ENCODE results near the gene AP2A2.
"Not testable (repeated sequence)": the region's sequence is repeated elsewhere in the genome, so short reads cannot be mapped to it uniquely, and the experiment has no call there.

The AP2A2 gene

GRCh38 chr11:1015826-1016545 is 90.3 kb downstream of the AP2A2 start:
- Histone ChIP-seq H3K4me1 (ENCODE audit: control insufficient read depth in 5 of 5, insufficient read depth in 5 of 5, low read length in 5 of 5) (no peaks in the 10 kb centered on the region), H3K4me3 (ENCODE audit: low read depth in 1 of 5, low read length in 5 of 5) (no peak overlapping the region), H3K36me3 (ENCODE audit: control insufficient read depth in 5 of 5, insufficient read depth in 5 of 5, low read length in 5 of 5) (peaks cover 0 to 45% (median 17%) of the 10 kb centered on the region in 5 donors), H3K27me3 (ENCODE audit: control insufficient read depth in 5 of 5, insufficient read depth in 4 of 5, low read length in 5 of 5) (no peaks in the 10 kb centered on the region), H3K9me3 (ENCODE audit: control insufficient read depth in 5 of 5, low read length in 5 of 5) (peaks cover 0 to 2% (median 0%) of the 10 kb centered on the region in 5 donors), H3K9ac (ENCODE audit: low read length in 5 of 5) (no peak overlapping the region), H3K27ac (ENCODE audit: low read depth, low read length) (no peak overlapping the region)

- not testable (repeated sequence) for H3K27me3 ChIP-seq (ENCODE audit: control insufficient read depth in 5 of 5, insufficient read depth in 4 of 5, low read length in 5 of 5); H3K27ac ChIP-seq (ENCODE audit: low read depth, low read length); H3K4me3 ChIP-seq (ENCODE audit: low read depth in 1 of 5, low read length in 5 of 5); H3K9ac ChIP-seq (ENCODE audit: low read length in 5 of 5); H3K9me3 ChIP-seq (ENCODE audit: control insufficient read depth in 5 of 5, low read length in 5 of 5); H3K4me1 ChIP-seq (ENCODE audit: control insufficient read depth in 5 of 5, insufficient read depth in 5 of 5, low read length in 5 of 5)
- peaks cover 0 to 41% (median 10%) of the 10 kb centered on the region in 5 donors for H3K36me3 ChIP-seq (ENCODE audit: control insufficient read depth in 5 of 5, insufficient read depth in 5 of 5, low read length in 5 of 5)
These were observed 91.0 kb downstream of the AP2A2 start for GRCh38 chr11:1016610-1017126.

DNA sequence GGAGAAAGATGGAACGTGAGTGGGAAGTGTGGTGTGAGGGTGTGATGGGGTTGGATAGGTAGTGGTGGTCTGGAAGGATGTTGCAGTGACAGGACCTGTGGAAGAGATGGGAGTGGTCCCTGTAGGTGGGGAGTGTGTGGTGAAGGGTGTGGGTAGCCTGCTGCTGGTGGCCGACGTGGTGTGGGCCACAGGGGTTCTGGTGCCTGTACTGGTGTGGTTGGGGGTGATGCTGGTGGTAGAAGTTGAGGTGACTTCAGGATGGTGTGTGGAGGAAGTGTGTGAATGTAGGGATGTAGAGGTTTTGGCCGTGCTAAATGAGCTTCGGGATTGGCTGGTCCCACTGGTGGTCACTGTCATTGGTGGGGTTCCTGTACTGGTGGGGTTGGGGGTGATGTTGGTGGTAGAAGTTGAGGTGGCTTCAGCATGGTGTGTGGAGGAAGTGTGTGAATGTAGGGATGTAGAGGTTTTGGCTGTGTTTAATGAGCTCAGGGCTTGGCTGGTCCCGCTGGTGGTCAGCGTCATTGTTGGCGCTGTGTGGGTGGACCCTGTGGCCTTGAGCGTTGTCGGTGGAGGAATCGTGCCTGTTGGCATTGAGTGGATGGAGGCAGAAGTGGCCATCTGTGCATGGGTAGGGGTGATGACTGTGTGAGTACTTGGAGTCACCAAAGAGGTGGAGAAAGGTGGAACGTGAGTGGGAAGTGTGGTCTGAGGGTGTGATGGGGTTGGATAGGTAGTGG is 91.8 kb downstream of the AP2A2 start:
- Histone ChIP-seq H3K9me3 (ENCODE audit: control insufficient read depth in 5 of 5, low read length in 5 of 5) (peaks cover 0 to 2% (median 0%) of the 10 kb centered on the region in 5 donors), H3K27me3 (ENCODE audit: control insufficient read depth in 5 of 5, insufficient read depth in 4 of 5, low read length in 5 of 5) (no peaks in the 10 kb centered on the region), H3K27ac (ENCODE audit: low read depth, low read length) (no peak overlapping the region), H3K4me1 (ENCODE audit: control insufficient read depth in 5 of 5, insufficient read depth in 5 of 5, low read length in 5 of 5) (no peaks in the 10 kb centered on the region), H3K4me3 (ENCODE audit: low read depth in 1 of 5, low read length in 5 of 5) (no peak overlapping the region), H3K36me3 (ENCODE audit: control insufficient read depth in 5 of 5, insufficient read depth in 5 of 5, low read length in 5 of 5) (peaks cover 0 to 34% (median 6%) of the 10 kb centered on the region in 5 donors), H3K9ac (ENCODE audit: low read length in 5 of 5) (no peak overlapping the region)

DNA sequence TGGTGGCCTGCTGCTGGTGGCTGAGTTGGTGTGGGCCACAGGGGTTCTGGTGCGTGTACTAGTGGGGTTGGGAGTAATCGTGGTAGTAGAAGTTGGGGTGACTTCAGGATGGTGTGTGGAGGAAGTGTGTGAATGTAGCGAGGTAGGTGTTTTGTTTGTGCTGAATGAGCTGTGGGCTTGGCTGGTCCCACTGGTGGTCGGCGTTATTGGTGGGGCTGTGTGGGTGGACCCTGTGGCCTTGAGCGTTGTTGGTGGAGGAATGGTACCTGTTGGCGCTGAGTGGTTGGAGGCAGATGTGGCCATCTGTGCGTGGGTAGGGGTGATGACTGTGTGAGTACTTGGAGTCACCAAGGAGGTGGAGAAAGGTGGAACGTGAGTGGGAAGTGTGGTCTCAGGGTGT is 92.4 kb downstream of the AP2A2 start:
- no peaks in the 10 kb centered on the region for H3K4me1 ChIP-seq (ENCODE audit: control insufficient read depth in 5 of 5, insufficient read depth in 5 of 5, low read length in 5 of 5)
- H3K9ac ChIP-seq (ENCODE audit: low read length in 5 of 5), result no peak overlapping the region
- H3K27ac ChIP-seq (ENCODE audit: low read depth, low read length), result no peak overlapping the region
- H3K27me3 ChIP-seq (ENCODE audit: control insufficient read depth in 5 of 5, insufficient read depth in 4 of 5, low read length in 5 of 5), result no peaks in the 10 kb centered on the region
- H3K36me3 ChIP-seq (ENCODE audit: control insufficient read depth in 5 of 5, insufficient read depth in 5 of 5, low read length in 5 of 5), result peaks cover 0 to 27% (median 6%) of the 10 kb centered on the region in 5 donors
- H3K9me3 ChIP-seq (ENCODE audit: control insufficient read depth in 5 of 5, low read length in 5 of 5), result peaks cover 0 to 2% (median 0%) of the 10 kb centered on the region in 5 donors
- H3K4me3 ChIP-seq (ENCODE audit: low read depth in 1 of 5, low read length in 5 of 5), result no peak overlapping the region

GRCh38 chr11:1019321-1019910 is 93.7 kb downstream of the AP2A2 start:
- Histone ChIP-seq H3K9ac (ENCODE audit: low read length in 5 of 5) (no peak overlapping the region), H3K27me3 (ENCODE audit: control insufficient read depth in 5 of 5, insufficient read depth in 4 of 5, low read length in 5 of 5) (no peaks in the 10 kb centered on the region), H3K4me1 (ENCODE audit: control insufficient read depth in 5 of 5, insufficient read depth in 5 of 5, low read length in 5 of 5) (no peaks in the 10 kb centered on the region), H3K9me3 (ENCODE audit: control insufficient read depth in 5 of 5, low read length in 5 of 5) (peaks cover 0 to 2% (median 0%) of the 10 kb centered on the region in 5 donors), H3K27ac (ENCODE audit: low read depth, low read length) (no peak overlapping the region), H3K4me3 (ENCODE audit: low read depth in 1 of 5, low read length in 5 of 5) (no peak overlapping the region), H3K36me3 (ENCODE audit: control insufficient read depth in 5 of 5, insufficient read depth in 5 of 5, low read length in 5 of 5) (peaks cover 0 to 23% (median 0%) of the 10 kb centered on the region in 5 donors)

GRCh38 chr11:1020211-1020905 is 94.7 kb downstream of the AP2A2 start:
- Histone ChIP-seq H3K4me1 (ENCODE audit: control insufficient read depth in 5 of 5, insufficient read depth in 5 of 5, low read length in 5 of 5) (no peaks in the 10 kb centered on the region), H3K36me3 (ENCODE audit: control insufficient read depth in 5 of 5, insufficient read depth in 5 of 5, low read length in 5 of 5) (peaks cover 0 to 26% (median 0%) of the 10 kb centered on the region in 5 donors), H3K4me3 (ENCODE audit: low read depth in 1 of 5, low read length in 5 of 5) (no peak overlapping the region), H3K27me3 (ENCODE audit: control insufficient read depth in 5 of 5, insufficient read depth in 4 of 5, low read length in 5 of 5) (no peaks in the 10 kb centered on the region), H3K27ac (ENCODE audit: low read depth, low read length) (no peak overlapping the region), H3K9ac (ENCODE audit: low read length in 5 of 5) (no peak overlapping the region), H3K9me3 (ENCODE audit: control insufficient read depth in 5 of 5, low read length in 5 of 5) (peaks cover 0 to 2% (median 0%) of the 10 kb centered on the region in 5 donors)

DNA sequence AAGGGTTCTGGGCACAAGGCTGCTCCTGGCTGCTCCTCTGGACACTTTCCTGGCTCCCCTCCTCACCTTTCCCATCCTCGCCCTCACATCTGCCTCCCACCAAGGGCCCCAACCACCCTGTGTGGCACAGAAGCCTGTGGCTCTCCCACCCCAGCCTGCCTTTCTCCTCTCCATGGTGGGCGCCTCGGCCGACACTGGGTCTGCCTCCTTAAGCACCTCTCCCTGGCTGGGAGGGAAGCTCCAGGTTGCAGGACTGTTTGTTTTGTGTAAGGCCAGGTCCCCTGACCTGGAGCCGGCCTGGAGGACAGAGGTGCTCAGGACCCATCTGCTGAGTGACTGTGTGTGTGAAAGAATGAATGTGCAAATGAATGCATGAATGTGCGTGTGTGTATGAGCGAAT is 96.7 kb downstream of the AP2A2 start:
- no peak overlapping the region for H3K27ac ChIP-seq (ENCODE audit: low read depth, low read length)
- H3K27me3 ChIP-seq (ENCODE audit: control insufficient read depth in 5 of 5, insufficient read depth in 4 of 5, low read length in 5 of 5), result no peaks in the 10 kb centered on the region
- peaks cover 0 to 26% (median 0%) of the 10 kb centered on the region in 5 donors for H3K36me3 ChIP-seq (ENCODE audit: control insufficient read depth in 5 of 5, insufficient read depth in 5 of 5, low read length in 5 of 5)
- H3K4me3 ChIP-seq (ENCODE audit: low read depth in 1 of 5, low read length in 5 of 5), result no peak overlapping the region
- no peak overlapping the region for H3K9ac ChIP-seq (ENCODE audit: low read length in 5 of 5)
- no peaks in the 10 kb centered on the region for H3K4me1 ChIP-seq (ENCODE audit: control insufficient read depth in 5 of 5, insufficient read depth in 5 of 5, low read length in 5 of 5)
- H3K9me3 ChIP-seq (ENCODE audit: control insufficient read depth in 5 of 5, low read length in 5 of 5), result peaks cover 0 to 2% (median 0%) of the 10 kb centered on the region in 5 donors

DNA sequence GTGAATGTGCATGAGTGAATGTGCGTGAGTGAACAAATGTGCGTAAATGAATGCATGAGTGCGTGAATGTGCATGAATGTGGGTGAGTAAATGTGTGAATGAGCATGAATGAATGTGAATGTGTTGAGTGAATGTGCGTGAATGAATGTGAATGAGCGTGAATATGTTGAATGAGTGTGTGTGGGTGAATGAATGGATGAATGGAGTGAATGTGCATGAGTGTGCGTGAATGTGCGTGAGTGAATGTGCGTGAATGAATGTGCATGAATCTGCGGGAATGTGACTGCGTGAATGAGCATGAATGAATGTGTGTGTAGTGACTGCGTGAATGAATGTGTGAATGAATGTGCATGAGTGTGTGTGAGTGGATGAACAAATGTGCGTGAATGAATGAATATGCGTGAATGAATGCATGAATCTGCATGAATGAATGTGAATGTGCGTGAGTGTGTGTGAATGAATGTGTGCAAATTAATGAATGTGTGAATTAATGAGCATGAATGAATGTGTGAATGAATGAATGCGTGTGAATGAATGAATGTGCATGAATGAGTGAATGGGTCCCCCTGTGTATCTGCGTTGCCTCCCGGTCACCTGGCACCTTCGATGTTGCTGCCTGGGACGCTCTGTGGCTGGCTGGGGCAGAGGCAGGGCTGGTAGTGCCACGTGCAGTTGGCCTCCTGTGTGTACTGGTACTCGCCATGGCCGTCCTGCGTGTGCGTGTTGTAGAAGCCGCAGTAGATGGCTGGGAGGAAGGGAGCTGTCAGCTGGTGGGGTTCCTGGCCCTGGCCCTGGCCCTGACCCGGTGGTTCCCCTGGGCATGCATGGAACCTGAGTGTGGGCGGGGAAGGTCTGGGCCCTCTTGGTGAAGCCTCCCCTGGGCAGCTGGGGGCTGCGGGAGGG is 97.5 kb downstream of the AP2A2 start:
- Histone ChIP-seq H3K27me3 (ENCODE audit: control insufficient read depth in 5 of 5, insufficient read depth in 4 of 5, low read length in 5 of 5) (peaks cover 0 to 3% (median 0%) of the 10 kb centered on the region in 5 donors), H3K9me3 (ENCODE audit: control insufficient read depth in 5 of 5, low read length in 5 of 5) (no peaks in the 10 kb centered on the region), H3K27ac (ENCODE audit: low read depth, low read length) (no peak overlapping the region), H3K9ac (ENCODE audit: low read length in 5 of 5) (no peak overlapping the region), H3K36me3 (ENCODE audit: control insufficient read depth in 5 of 5, insufficient read depth in 5 of 5, low read length in 5 of 5) (peaks cover 0 to 22% (median 0%) of the 10 kb centered on the region in 5 donors), H3K4me1 (ENCODE audit: control insufficient read depth in 5 of 5, insufficient read depth in 5 of 5, low read length in 5 of 5) (no peaks in the 10 kb centered on the region), H3K4me3 (ENCODE audit: low read depth in 1 of 5, low read length in 5 of 5) (no peak overlapping the region)

Measured in subcutaneous abdominal adipose tissue (tissue), 5 donors.